Measurements from ENCODE around the gene LCLAT1.

Gene LCLAT1

GRCh38 chr2:30673127-30673526, 226.1 kb downstream of the LCLAT1 start:
- Histone ChIP-seq H3F3A (ENCODE audit: control insufficient read depth, insufficient read depth) (no peaks in the 10 kb centered on the region), H3K27ac (ENCODE audit: low read depth, low read length) (no peak overlapping the region)
- no peak for TF ChIP-seq EZH2phosphoT487 (IDR thresholded peaks at IDR 0.05; ENCODE audit: borderline replicate concordance, low read length)
- TF ChIP-seq, protein P1, sequence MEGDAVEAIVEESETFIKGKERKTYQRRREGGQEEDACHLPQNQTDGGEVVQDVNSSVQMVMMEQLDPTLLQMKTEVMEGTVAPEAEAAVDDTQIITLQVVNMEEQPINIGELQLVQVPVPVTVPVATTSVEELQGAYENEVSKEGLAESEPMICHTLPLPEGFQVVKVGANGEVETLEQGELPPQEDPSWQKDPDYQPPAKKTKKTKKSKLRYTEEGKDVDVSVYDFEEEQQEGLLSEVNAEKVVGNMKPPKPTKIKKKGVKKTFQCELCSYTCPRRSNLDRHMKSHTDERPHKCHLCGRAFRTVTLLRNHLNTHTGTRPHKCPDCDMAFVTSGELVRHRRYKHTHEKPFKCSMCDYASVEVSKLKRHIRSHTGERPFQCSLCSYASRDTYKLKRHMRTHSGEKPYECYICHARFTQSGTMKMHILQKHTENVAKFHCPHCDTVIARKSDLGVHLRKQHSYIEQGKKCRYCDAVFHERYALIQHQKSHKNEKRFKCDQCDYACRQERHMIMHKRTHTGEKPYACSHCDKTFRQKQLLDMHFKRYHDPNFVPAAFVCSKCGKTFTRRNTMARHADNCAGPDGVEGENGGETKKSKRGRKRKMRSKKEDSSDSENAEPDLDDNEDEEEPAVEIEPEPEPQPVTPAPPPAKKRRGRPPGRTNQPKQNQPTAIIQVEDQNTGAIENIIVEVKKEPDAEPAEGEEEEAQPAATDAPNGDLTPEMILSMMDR (IDR thresholded peaks at IDR 0.05; ENCODE audit: low read depth, low read length, poor library complexity, severe bottlenecking) = no peak

GRCh38 chr2:30675758-30676157, 228.7 kb downstream of the LCLAT1 start:
- H3K4me2 ChIP-seq (ENCODE audit: low read length) = no peak overlapping the region
- H3K9me3 ChIP-seq (ENCODE audit: control insufficient read depth, insufficient read depth, low read length) = peaks cover 4% of the 10 kb centered on the region; the same call in 1 of the 2 replicates
- H3K79me2 ChIP-seq (ENCODE audit: control insufficient read depth, low read length) = no peaks in the 10 kb centered on the region
- TF ChIP-seq EZH2phosphoT487 (IDR thresholded peaks at IDR 0.05; ENCODE audit: borderline replicate concordance, low read length) = no peak
- TF ChIP-seq, protein P1 (IDR thresholded peaks at IDR 0.05; ENCODE audit: low read depth, low read length, poor library complexity, severe bottlenecking) = no peak
- H3K9me2 ChIP-seq (replicated peaks; ENCODE audit: control insufficient read depth, low read length) = no peaks in the 10 kb centered on the region
- peaks cover 9% of the 10 kb centered on the region for H3K4me1 ChIP-seq (ENCODE audit: control insufficient read depth, low read length)
- no peaks in the 10 kb centered on the region for H3F3A ChIP-seq (ENCODE audit: control insufficient read depth, insufficient read depth)
- no peaks in the 10 kb centered on the region for H4K20me1 ChIP-seq (ENCODE audit: control insufficient read depth, insufficient read depth, low read depth, low read length)
- no peak overlapping the region for H3K4me3 ChIP-seq (ENCODE audit: low read length)
- H3K27ac ChIP-seq (ENCODE audit: low read depth, low read length) = no peak overlapping the region
- no peaks in the 10 kb centered on the region for H3K27me3 ChIP-seq (ENCODE audit: control insufficient read depth, low read length)
- H3K36me3 ChIP-seq (ENCODE audit: control insufficient read depth, low read length) = no peaks in the 10 kb centered on the region

More at GRCh38 chr2:30673127-30673526, 226.1 kb downstream of the LCLAT1 start:
- Histone ChIP-seq H3K9me2 (replicated peaks; ENCODE audit: control insufficient read depth, low read length) (no peaks in the 10 kb centered on the region), H3K27me3 (ENCODE audit: control insufficient read depth, low read length) (no peaks in the 10 kb centered on the region), H3K4me2 (ENCODE audit: low read length) (no peak overlapping the region), H3K4me1 (ENCODE audit: control insufficient read depth, low read length) (peaks cover 9% of the 10 kb centered on the region), H3K36me3 (ENCODE audit: control insufficient read depth, low read length) (no peaks in the 10 kb centered on the region), H3K9me3 (ENCODE audit: control insufficient read depth, insufficient read depth, low read length) (peaks cover 6% of the 10 kb centered on the region; the same call in 1 of the 2 replicates), H3K79me2 (ENCODE audit: control insufficient read depth, low read length) (no peaks in the 10 kb centered on the region), H4K20me1 (ENCODE audit: control insufficient read depth, insufficient read depth, low read depth, low read length) (no peaks in the 10 kb centered on the region), H3K4me3 (ENCODE audit: low read length) (no peak overlapping the region)

DNA sequence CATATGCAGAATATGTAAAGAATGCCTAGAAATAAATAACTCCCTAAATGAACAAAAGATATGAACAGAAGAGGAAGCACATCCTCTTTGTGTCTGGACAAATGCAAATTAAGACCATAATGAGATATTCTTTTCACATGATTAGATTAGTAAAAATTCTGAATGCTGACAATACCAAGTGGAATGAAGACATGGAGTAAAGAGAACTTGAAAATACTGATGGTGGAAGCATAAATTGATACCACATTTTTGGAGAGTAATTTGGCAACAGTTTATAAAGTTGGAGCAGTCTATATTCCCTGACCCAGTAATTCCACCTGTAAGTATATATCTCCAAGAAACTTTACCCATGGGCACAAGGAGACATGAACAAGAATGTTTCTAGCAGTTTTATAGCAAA, 230.2 kb downstream of the LCLAT1 start:
- Histone ChIP-seq H3K79me2 (ENCODE audit: control insufficient read depth, low read length) (no peaks in the 10 kb centered on the region), H3K9me2 (replicated peaks; ENCODE audit: control insufficient read depth, low read length) (no peaks in the 10 kb centered on the region), H3K4me1 (ENCODE audit: control insufficient read depth, low read length) (peaks cover 9% of the 10 kb centered on the region), H3F3A (ENCODE audit: control insufficient read depth, insufficient read depth) (no peaks in the 10 kb centered on the region), H3K27me3 (ENCODE audit: control insufficient read depth, low read length) (no peaks in the 10 kb centered on the region), H3K4me2 (ENCODE audit: low read length) (peak overlapping the region; percentile 19), H3K36me3 (ENCODE audit: control insufficient read depth, low read length) (no peaks in the 10 kb centered on the region), H4K20me1 (ENCODE audit: control insufficient read depth, insufficient read depth, low read depth, low read length) (no peaks in the 10 kb centered on the region), H3K27ac (ENCODE audit: low read depth, low read length) (no peak overlapping the region), H3K4me3 (ENCODE audit: low read length) (no peak overlapping the region), H3K9me3 (ENCODE audit: control insufficient read depth, insufficient read depth, low read length) (peaks cover 4% of the 10 kb centered on the region; the same call in 1 of the 2 replicates)
- no peak for TF ChIP-seq EZH2phosphoT487 (IDR thresholded peaks at IDR 0.05; ENCODE audit: borderline replicate concordance, low read length)
- TF ChIP-seq, protein P1 (IDR thresholded peaks at IDR 0.05; ENCODE audit: low read depth, low read length, poor library complexity, severe bottlenecking) = no peak

Data from DOHH2 (cell line).